Epithelial cell of esophagus (primary cell): ENCODE results near the gene SLC39A11.

Experiments
- DNase-seq: peaks from one replicate; pipeline ENCODE4 v3.0.0; 2010; ENCODE audit warnings: low read depth
- H3K4me3 ChIP-seq: 2 replicates; pipeline ENCODE4 v1.5.1; 2011; ENCODE audit warnings: mild to moderate bottlenecking, low read length, control low read depth
- CTCF ChIP-seq: IDR thresholded peaks from 2 replicates; pipeline ENCODE4 v1.5.1; 2011; ENCODE audit warnings: low read depth, mild to moderate bottlenecking, low read length, control low read depth, inconsistent platforms; ENCODE audit not compliant: insufficient read depth; ENCODE audit errors: missing control alignments

SLC39A11 gene

DNA sequence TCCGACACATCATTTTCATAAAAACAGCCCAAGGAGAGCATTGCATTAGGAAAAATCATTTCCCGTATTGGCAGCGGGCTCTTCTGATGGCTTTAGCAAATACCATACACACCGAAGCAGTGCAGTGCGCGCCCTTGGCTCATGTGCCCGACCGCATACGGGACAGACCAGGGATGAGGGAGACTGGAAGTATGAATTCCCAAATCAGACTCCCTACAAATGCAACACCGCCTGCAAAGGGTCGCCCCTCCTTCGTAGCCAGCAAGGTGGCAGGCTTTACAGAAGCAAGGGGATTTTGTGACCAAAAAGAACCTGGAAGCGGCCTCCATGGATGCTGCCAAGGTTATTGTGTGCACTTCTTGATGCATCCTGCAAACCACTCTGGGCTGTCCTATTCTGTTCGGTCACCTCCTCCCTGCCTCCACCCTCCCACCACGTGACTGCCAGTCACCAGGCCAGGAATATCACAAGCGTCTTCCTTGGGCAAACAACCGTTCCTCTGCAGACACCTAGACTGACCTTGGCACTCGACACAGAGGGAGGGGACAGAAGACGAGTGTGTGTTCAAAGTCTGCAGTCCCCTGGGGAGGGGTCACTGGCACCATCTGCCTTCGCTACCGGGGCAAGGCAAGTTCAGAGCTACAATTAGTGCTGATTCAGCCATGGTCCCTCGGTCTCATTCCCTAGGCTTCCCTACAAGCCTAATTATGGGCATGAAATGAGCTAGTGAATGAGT, 460.4 kb downstream of the SLC39A11 start:
- TF ChIP-seq CTCF, result no peak
- peak; percentile 69 for DNase-seq
- peak overlapping the region; percentile 15 for H3K4me3 ChIP-seq

- DNase-seq, result peak; percentile 79
- no peak for TF ChIP-seq CTCF
- H3K4me3 ChIP-seq, result peak overlapping the region; percentile 15
Measured at GRCh38 chr17:72631568-72631948, 460.9 kb downstream of the SLC39A11 start.

GRCh38 chr17:72624652-72625051, 467.8 kb downstream of the SLC39A11 start:
- TF ChIP-seq CTCF, result no peak
- H3K4me3 ChIP-seq, result no peak overlapping the region
- no peak for DNase-seq

- DNase-seq, result no peak
- no peak for TF ChIP-seq CTCF
- no peak overlapping the region for H3K4me3 ChIP-seq
Measured at GRCh38 chr17:72624226-72624625, 468.3 kb downstream of the SLC39A11 start.

DNA sequence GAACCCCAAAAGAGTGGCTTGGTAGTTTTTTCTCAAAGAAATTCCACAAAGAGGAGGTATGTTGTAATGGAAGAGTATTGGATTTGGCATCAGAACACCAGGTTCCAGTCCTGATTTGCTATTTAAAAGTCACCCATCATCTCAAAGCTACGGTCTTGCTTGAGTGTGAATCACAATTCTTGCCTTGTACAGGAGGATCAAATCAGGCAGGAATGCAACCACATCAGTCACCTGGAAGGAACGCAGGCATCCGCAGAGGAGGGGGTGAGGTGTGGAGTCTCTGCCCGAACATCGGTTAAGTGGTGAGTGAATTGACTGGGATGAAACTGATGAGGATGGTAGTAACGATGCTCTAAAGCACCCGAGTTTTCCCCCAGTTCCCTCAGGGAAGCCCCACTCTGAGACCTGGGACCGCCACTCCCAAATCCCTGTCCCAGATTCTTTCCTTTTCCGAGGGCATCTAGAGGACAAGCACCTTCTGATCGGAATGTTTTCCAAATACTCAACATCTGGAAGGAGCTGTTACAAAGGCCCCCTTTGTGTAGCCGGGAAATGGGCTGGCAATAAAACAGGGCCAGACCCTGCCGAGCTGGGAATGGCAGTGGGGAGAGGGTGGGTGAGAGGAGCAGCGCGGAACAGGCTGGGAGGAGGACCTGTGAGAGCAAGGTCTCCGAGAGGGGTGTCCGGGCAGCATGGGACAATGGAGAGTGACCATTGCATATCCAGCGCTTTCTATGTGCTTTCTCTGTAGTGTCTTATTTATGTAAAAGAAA, 469.6 kb downstream of the SLC39A11 start:
- H3K4me3 ChIP-seq, result no peak overlapping the region
- TF ChIP-seq CTCF, result no peak
- peak; percentile 94 for DNase-seq

- TF ChIP-seq CTCF, result no peak
- no peak for DNase-seq
Measured at GRCh38 chr17:72619976-72620650, 472.4 kb downstream of the SLC39A11 start.

More at GRCh38 chr17:72619976-72620650, 472.4 kb downstream of the SLC39A11 start:
- H3K4me3 ChIP-seq, result no peak overlapping the region
